Stimulated activated CD4-positive, alpha-beta T cell treated with anti-CD3 and anti-CD28 coated beads, TNF-alpha, amount 100 ng/mL, for 48 hours (primary cell): ENCODE measurements around the gene LTBP3.

Experiments
- DNase-seq, 3 donors: peaks; one replicate each; pipeline ENCODE4 v3.0.0-alpha.2; 2020; ENCODE audit warnings: low read depth in 3 of 3

Gene LTBP3

DNA sequence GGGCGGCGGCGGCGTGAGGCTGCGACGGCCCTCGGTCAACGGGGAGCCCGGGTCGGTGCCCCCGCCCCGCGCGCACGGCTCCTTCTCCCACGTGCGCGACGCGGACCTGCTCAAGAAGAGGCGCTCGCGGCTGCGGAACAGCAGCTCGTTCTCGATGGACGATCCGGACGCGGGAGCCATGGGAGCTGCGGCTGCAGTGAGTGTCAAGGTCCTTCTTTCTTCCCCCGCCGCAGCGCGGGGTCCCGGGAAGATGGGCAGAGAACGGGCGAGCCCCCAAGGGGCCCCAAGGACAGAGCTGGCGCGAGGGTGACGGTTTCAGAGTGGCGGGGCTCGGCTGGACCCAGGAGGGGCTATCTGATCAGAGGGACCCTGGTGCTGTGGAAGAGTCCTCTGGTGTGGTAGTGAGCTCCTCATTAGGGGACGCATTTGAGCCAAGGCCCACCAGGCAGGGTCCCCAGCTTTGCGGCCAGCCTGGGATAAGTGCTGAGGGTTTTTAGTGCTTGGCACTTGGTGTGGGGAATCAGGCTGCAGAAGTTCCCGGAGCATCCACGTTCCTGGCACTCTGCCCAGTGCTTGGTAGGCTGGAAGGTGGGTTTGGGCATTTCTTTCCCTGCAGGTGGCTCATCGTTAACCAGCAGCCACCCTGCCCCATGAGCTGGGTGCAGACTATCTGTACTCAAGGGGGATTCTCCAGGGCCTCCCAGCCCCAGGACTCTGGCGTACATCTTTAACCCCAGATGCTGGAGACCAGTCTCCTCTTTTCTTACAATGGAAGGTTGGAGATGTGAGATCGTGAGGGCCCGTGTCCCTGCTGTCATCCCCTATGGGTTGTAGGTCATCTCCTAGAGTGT, 27.5 kb upstream of the LTBP3 start:
- no peak for DNase-seq

- no peak for DNase-seq
Measured at GRCh38 chr11:65584723-65585171, 26.6 kb upstream of the LTBP3 start.

- no peak for DNase-seq
Measured at GRCh38 chr11:65584106-65584505, 25.9 kb upstream of the LTBP3 start.

DNA sequence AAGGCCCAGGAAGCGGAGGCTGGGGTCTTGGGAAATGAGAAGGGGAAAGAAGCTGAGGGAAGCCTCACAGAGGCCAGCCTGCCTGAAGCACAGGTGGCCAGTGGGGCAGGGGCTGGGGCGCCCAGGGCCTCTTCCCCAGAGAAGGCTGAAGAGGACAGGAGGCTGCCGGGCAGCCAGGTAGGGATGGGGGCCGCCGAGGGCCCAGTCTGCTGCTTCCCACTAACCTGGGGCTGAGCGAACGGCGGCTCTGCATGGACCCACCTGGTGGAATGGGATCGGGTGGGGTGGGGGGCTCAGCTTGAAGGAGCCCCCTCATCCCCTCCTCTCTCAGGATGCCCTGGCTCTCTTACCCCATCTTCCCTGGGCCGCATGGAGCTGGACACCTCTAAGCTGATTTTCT, 25.4 kb upstream of the LTBP3 start:
- no peak for DNase-seq

DNA sequence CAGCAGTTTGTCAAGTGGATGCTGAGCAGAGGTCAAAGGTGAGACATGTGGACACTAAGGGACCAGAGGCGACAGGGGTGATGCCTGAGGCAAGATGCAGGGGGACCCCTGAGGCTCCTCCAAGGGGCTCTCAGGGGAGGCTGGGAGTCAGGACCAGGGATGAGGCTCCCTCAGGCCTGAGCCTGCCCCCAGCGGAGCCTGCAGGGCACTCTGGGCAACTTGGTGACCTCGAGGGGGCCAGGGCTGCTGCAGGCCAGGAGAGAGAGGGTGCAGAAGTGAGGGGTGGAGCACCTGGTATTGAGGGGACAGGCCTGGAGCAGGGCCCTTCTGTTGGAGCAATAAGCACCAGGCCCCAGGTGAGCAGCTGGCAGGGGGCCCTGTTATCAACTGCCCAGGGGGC, 23.8 kb upstream of the LTBP3 start:
- no peak for DNase-seq

DNA sequence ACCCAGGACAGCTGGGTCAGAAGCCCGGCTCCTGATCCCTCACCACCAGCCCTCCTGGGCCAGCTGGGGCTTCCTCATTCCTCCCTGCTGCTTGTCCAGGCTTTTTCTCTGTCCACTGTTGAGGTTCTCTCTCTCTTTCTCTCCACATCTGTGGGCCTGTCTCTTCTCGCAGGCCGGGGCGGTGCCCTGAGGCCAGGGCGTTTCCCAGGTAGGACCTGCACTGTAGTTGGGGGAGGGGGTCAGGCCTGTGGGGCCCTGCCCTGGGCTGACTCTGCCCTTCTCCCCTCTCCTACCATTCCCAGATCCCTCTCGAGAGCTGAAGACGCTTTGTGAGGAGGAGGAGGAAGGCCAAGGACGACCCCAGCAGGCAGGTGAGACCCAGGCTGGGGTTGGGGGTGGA, 22.6 kb upstream of the LTBP3 start:
- no peak for DNase-seq

GRCh38 chr11:65580031-65580692, 22.0 kb upstream of the LTBP3 start:
- DNase-seq, result no peak

DNA sequence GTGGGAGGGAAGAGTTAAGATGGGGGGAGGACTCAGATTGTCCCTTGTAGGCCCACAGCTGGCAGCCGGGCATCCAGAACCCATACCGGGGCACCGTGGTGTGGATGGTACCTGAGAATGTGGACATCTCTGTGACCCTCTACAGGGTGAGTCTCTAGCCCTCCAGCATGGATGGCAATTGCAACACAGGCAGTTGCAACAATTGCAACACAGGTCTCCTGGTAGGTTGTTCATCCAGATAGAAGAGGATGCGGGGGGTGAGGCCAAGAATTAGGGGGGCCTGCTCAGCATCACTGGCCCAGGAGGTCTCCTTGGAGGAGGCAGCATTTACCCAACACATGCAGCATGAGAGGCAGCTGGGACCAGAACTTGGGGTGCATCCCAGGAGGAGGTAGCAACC, 21.1 kb upstream of the LTBP3 start:
- DNase-seq, result no peak

DNA sequence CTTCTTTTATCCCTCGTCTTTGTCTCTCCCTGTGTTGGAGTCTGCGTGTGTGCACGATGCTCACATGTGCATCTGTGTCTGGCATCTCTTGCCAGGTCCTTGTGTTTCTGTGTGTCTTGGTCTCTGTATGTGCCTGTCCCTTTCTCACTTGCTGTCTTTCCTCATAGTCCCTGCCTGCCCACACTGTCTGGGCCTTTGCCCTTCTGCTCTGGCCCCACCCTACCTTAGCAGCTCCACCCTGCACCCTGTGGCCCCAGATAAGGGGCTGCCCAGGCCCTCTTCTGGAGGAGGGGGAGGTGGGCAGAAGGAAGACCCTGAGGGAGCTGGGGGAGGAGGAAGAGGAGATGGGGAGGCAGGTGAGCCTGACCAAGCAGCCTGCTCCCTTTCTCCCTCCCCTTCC, 20.5 kb upstream of the LTBP3 start:
- no peak for DNase-seq

GRCh38 chr11:65578134-65578533, 20.0 kb upstream of the LTBP3 start:
- no peak for DNase-seq

- no peak for DNase-seq
Measured at GRCh38 chr11:65577756-65578109, 19.6 kb upstream of the LTBP3 start.

DNA sequence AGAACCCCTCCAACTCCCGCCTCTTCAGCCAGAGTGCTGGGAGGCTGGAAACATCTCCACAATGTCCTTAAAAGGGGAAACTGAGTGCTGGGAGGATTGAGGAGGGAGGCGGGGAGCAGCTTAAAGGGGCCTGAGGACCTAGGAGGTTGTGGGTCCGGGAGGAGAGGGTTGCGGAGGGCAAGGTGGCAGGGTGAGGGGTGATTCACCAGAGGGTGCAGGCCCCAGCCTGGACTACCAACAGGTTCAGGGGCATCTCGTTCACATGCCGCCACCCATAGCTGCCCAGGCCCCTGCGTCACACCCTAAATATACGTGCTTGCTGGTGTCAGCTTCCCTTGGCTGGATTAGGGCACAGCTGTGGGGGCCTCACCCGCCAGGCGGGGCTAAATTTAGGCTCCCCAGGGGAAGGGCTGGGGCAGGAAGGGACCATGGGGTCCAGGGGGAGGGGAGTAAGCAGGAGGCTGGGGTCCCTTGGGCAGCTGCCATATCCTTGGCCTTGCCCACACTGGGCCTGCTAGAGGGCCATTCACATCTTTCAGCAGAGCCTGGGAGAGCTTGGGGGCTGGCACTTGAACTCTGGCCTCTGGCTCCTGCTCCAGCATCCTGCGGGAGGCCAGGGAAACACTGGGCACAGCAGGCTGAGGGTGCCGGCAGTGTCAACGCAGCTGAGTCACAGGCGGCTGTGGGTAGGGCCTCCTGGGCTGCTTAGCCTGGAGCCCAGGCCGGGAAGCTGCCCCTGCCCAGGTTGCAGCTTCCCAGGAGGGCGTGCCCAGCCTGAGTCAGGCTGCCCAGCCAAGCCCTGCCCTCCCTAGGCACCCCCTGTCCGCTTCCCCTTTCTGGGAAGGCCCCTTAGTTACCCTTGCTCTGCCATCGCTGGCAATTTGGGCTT, 19.0 kb upstream of the LTBP3 start:
- no peak for DNase-seq

- no peak for DNase-seq
Measured at GRCh38 chr11:65576232-65576866, 18.2 kb upstream of the LTBP3 start.

GRCh38 chr11:65575568-65576231, 17.5 kb upstream of the LTBP3 start, which contains the start of gene EHBP1L1:
Gene EHBP1L1, plus strand, starts transcription at chr11:65576053. Its CDS starts 250 bp downstream, at chr11:65576303.
- DNase-seq, result peak in 2 of 3 donors; percentile 62 to 76

GRCh38 chr11:65574811-65575567, 16.8 kb upstream of the LTBP3 start:
- DNase-seq, result no peak

DNA sequence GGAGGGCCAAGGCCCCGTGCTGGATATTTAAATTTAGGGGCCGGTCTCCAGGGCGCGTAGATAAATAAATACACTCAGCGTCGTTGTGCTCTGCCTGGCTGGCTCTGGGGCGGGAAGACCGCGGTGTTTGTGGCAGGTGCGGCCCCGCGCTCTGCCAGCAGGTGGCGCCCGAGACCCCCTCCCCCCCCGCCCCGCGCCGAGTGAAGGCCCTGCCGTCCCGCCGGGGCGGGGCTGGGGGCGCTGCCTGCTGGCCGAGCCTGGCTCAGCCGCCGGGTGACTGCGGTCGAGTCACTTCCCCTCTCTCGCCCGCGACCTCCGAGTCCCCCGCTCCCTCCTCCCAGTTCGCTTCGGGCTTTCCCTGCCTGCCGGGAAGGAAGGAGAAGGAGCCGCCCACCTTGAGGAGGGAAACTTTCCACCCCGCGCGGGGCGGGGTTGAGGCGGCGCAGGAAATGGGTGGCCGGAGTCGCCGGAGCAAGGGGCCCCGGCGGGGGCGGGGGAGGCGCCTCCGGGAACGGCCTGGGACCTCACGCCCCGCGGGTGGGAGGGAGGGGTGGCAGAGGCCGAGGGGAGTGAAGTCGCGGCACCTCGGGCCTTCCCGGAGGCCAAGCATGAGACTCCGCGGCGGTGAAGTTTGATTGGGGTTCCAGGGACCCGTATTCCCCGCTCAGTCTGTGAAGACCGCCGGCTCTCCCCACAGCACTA, 16.1 kb upstream of the LTBP3 start:
- peak; percentile 85 to 88 (median 88) for DNase-seq

DNA sequence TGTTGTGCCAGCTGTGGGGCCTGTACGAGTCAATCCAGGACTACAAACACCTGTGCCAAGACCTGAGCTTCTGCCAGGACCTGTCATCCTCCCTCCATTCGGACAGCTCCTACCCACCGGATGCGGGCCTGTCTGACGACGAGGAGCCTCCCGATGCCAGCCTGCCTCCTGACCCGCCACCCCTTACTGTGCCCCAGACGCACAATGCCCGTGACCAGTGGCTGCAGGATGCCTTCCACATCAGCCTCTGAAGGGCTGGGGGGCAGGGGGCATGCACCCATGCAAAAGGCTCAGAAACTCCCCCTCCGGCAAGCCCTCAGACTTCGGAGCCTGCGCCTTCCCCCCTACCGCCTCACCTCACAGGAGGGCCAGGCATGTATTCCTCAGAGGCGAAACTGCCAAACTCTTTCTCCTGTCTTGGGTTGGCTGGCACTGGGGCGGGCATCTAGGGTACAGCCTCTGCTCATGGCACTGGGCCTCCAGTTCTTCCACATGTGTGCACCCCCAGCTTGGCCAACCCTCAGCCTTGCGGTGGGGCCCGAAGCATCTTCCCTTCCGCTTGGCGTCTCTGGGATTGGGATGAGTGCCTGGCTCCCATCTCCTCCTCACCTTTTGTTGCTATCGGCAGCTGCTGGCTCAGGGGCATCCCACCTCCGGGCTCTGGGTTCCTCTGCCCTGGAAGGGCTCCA, 15.4 kb upstream of the LTBP3 start:
- no peak for DNase-seq

- DNase-seq, result peak; percentile 76 to 91 (median 79)
Measured at GRCh38 chr11:65572356-65573051, 14.3 kb upstream of the LTBP3 start, which contains the start of gene FAM89B. Gene FAM89B, plus strand, starts transcription at chr11:65572538. Its CDS starts 132 bp downstream, at chr11:65572670.
